Activated naive CD4-positive, alpha-beta T cell treated with anti-CD3 and anti-CD28 coated beads, Interleukin-2, amount 10 ng/mL, durations not matched to agents 7 days and 5 days (primary cell): ENCODE data around the gene MYH11.

ENCODE experiments used
- CTCF ChIA-PET: fragments of 350-600 bp; sonication (Branson Sonifier 250); formaldehyde crosslinking; loops from one replicate; lab custom pipeline; 2021; ENCODE audit warnings: antibody characterized with exemption; lab: Charles Lee
- DNase-seq: peaks from one replicate; pipeline ENCODE4 v3.0.0-alpha.2; 2020
- H3K27ac Mint-ChIP-seq: one replicate; pipeline ENCODE4 v1.8.0; 2021; ENCODE audit warnings: mild to moderate bottlenecking, moderate library complexity, mixed read lengths
- H3K27me3 Mint-ChIP-seq: one replicate; pipeline ENCODE4 v1.8.0; 2021; ENCODE audit warnings: mild to moderate bottlenecking, mixed read lengths
- H3K36me3 Mint-ChIP-seq: one replicate; pipeline ENCODE4 v1.8.0; 2021; ENCODE audit warnings: mixed read lengths
- H3K4me1 Mint-ChIP-seq: one replicate; pipeline ENCODE4 v1.8.0; 2021; ENCODE audit warnings: mixed read lengths
- H3K4me3 Mint-ChIP-seq: one replicate; pipeline ENCODE4 v1.8.0; 2021; ENCODE audit warnings: mild to moderate bottlenecking, moderate library complexity, mixed read lengths
- H3K9me3 Mint-ChIP-seq: one replicate; pipeline ENCODE4 v1.8.0; 2021; ENCODE audit warnings: mixed read lengths

MYH11 gene

GRCh38 chr16:15887283-15887682 lies 30.5 kb upstream of the MYH11 start:
- peaks cover 19% of the 10 kb centered on the region for H3K36me3 Mint-ChIP-seq
- H3K4me1 Mint-ChIP-seq: peaks cover 36% of the 10 kb centered on the region
- H3K27me3 Mint-ChIP-seq: no peaks in the 10 kb centered on the region
- H3K4me3 Mint-ChIP-seq: peak overlapping the region; percentile 97
- no peak for DNase-seq
- H3K27ac Mint-ChIP-seq: peak overlapping the region; percentile 96
- H3K9me3 Mint-ChIP-seq: no peaks in the 10 kb centered on the region
- CTCF ChIA-PET: no interaction called here

- Mint-ChIP-seq H3K27ac (no peak overlapping the region), H3K9me3 (no peaks in the 10 kb centered on the region), H3K36me3 (peaks cover 27% of the 10 kb centered on the region), H3K4me3 (peak overlapping the region; percentile 27), H3K4me1 (peaks cover 32% of the 10 kb centered on the region), H3K27me3 (no peaks in the 10 kb centered on the region)
- DNase-seq: no peak
- CTCF ChIA-PET: interaction anchor here (1.1 kb wide), 1 partner anchor 11 kb away, joined by 3 read pairs; no protein-coding TSS in a partner anchor
These were observed 29.2 kb upstream of the MYH11 start for GRCh38 chr16:15886078-15886477.

GRCh38 chr16:15885560-15886001 lies 28.8 kb upstream of the MYH11 start:
- Mint-ChIP-seq H3K9me3 (no peaks in the 10 kb centered on the region), H3K4me1 (peaks cover 32% of the 10 kb centered on the region), H3K4me3 (no peak overlapping the region), H3K27ac (no peak overlapping the region), H3K36me3 (peaks cover 27% of the 10 kb centered on the region), H3K27me3 (no peaks in the 10 kb centered on the region)
- CTCF ChIA-PET: no interaction called here
- no peak for DNase-seq

- no peaks in the 10 kb centered on the region for H3K9me3 Mint-ChIP-seq
- H3K27me3 Mint-ChIP-seq: no peaks in the 10 kb centered on the region
- peaks cover 21% of the 10 kb centered on the region for H3K4me1 Mint-ChIP-seq
- H3K27ac Mint-ChIP-seq: no peak overlapping the region
- CTCF ChIA-PET: no interaction called here
- DNase-seq: no peak
- H3K36me3 Mint-ChIP-seq: peaks cover 32% of the 10 kb centered on the region
- no peak overlapping the region for H3K4me3 Mint-ChIP-seq
These were observed 25.7 kb upstream of the MYH11 start for GRCh38 chr16:15882563-15882962.

- Mint-ChIP-seq H3K9me3 (no peaks in the 10 kb centered on the region), H3K27ac (no peak overlapping the region), H3K4me1 (peaks cover 15% of the 10 kb centered on the region), H3K27me3 (no peaks in the 10 kb centered on the region), H3K36me3 (peaks cover 36% of the 10 kb centered on the region), H3K4me3 (no peak overlapping the region)
- no peak for DNase-seq
- CTCF ChIA-PET: no interaction called here
These were observed 25.1 kb upstream of the MYH11 start for GRCh38 chr16:15881794-15882379.

GRCh38 chr16:15880434-15881308 lies 23.8 kb upstream of the MYH11 start:
- Mint-ChIP-seq H3K4me1 (peaks cover 5% of the 10 kb centered on the region), H3K9me3 (no peaks in the 10 kb centered on the region), H3K36me3 (peaks cover 31% of the 10 kb centered on the region), H3K27ac (no peak overlapping the region), H3K27me3 (no peaks in the 10 kb centered on the region), H3K4me3 (no peak overlapping the region)
- CTCF ChIA-PET: interaction anchor here (1.2 kb wide), 1 partner anchor 70 kb away, joined by 3 read pairs; no protein-coding TSS in a partner anchor
- no peak for DNase-seq

GRCh38 chr16:15879255-15879811 lies 22.5 kb upstream of the MYH11 start:
- Mint-ChIP-seq H3K27me3 (no peaks in the 10 kb centered on the region), H3K9me3 (no peaks in the 10 kb centered on the region), H3K4me1 (peaks cover 2% of the 10 kb centered on the region), H3K4me3 (no peak overlapping the region), H3K27ac (peak overlapping the region; percentile 60), H3K36me3 (peaks cover 35% of the 10 kb centered on the region)
- DNase-seq: no peak
- CTCF ChIA-PET: interaction anchor here (0.6 to 1.2 kb wide), 2 partner anchors 21 to 71 kb away, joined by 3 read pairs; no protein-coding TSS in a partner anchor

GRCh38 chr16:15876503-15876902 lies 19.7 kb upstream of the MYH11 start:
- no peak for DNase-seq
- CTCF ChIA-PET: no interaction called here
- H3K4me3 Mint-ChIP-seq: no peak overlapping the region
- H3K9me3 Mint-ChIP-seq: no peaks in the 10 kb centered on the region
- peaks cover 25% of the 10 kb centered on the region for H3K36me3 Mint-ChIP-seq
- H3K27me3 Mint-ChIP-seq: no peaks in the 10 kb centered on the region
- H3K4me1 Mint-ChIP-seq: no peaks in the 10 kb centered on the region
- no peak overlapping the region for H3K27ac Mint-ChIP-seq

- no peaks in the 10 kb centered on the region for H3K9me3 Mint-ChIP-seq
- no peak overlapping the region for H3K4me3 Mint-ChIP-seq
- H3K27me3 Mint-ChIP-seq: no peaks in the 10 kb centered on the region
- no peaks in the 10 kb centered on the region for H3K4me1 Mint-ChIP-seq
- H3K36me3 Mint-ChIP-seq: peaks cover 27% of the 10 kb centered on the region
- CTCF ChIA-PET: interaction anchor here (0.7 to 1.7 kb wide), 12 partner anchors 12 to 253 kb away, joined by 3 to 6 read pairs (median 3); partner anchors contain the start of gene CEP20
- peak overlapping the region; percentile 49 for H3K27ac Mint-ChIP-seq
- peak; percentile 33 for DNase-seq
These were observed 18.0 kb upstream of the MYH11 start for GRCh38 chr16:15874745-15875314.

GRCh38 chr16:15873737-15874136 lies 16.9 kb upstream of the MYH11 start:
- no peaks in the 10 kb centered on the region for H3K27me3 Mint-ChIP-seq
- H3K4me3 Mint-ChIP-seq: no peak overlapping the region
- H3K4me1 Mint-ChIP-seq: no peaks in the 10 kb centered on the region
- no peak overlapping the region for H3K27ac Mint-ChIP-seq
- CTCF ChIA-PET: interaction anchor here (0.9 to 1.5 kb wide), 6 partner anchors 15 to 237 kb away, joined by 3 to 4 read pairs (median 3); partner anchors contain the start of gene CEP20
- DNase-seq: no peak
- H3K9me3 Mint-ChIP-seq: no peaks in the 10 kb centered on the region
- peaks cover 24% of the 10 kb centered on the region for H3K36me3 Mint-ChIP-seq

GRCh38 chr16:15873301-15873700 lies 16.5 kb upstream of the MYH11 start:
- peak overlapping the region; percentile 29 for H3K27ac Mint-ChIP-seq
- no peaks in the 10 kb centered on the region for H3K4me1 Mint-ChIP-seq
- no peak overlapping the region for H3K4me3 Mint-ChIP-seq
- H3K9me3 Mint-ChIP-seq: no peaks in the 10 kb centered on the region
- no peaks in the 10 kb centered on the region for H3K27me3 Mint-ChIP-seq
- CTCF ChIA-PET: interaction anchor here (1.2 kb wide), 1 partner anchor 188 kb away, joined by 3 read pairs; no protein-coding TSS in a partner anchor
- no peak for DNase-seq
- H3K36me3 Mint-ChIP-seq: peaks cover 24% of the 10 kb centered on the region

GRCh38 chr16:15870011-15870410 lies 13.2 kb upstream of the MYH11 start:
- H3K9me3 Mint-ChIP-seq: no peaks in the 10 kb centered on the region
- H3K27ac Mint-ChIP-seq: no peak overlapping the region
- H3K36me3 Mint-ChIP-seq: peaks cover 32% of the 10 kb centered on the region
- H3K27me3 Mint-ChIP-seq: no peaks in the 10 kb centered on the region
- CTCF ChIA-PET: no interaction called here
- no peak for DNase-seq
- no peak overlapping the region for H3K4me3 Mint-ChIP-seq
- H3K4me1 Mint-ChIP-seq: no peaks in the 10 kb centered on the region

GRCh38 chr16:15866451-15866850 lies 9.6 kb upstream of the MYH11 start:
- Mint-ChIP-seq H3K27me3 (peaks cover 3% of the 10 kb centered on the region), H3K9me3 (no peaks in the 10 kb centered on the region)

GRCh38 chr16:15865742-15866141 lies 8.9 kb upstream of the MYH11 start:
- DNase-seq: no peak
- H3K27me3 Mint-ChIP-seq: peaks cover 10% of the 10 kb centered on the region
- CTCF ChIA-PET: no interaction called here
- peaks cover 25% of the 10 kb centered on the region for H3K36me3 Mint-ChIP-seq
- H3K27ac Mint-ChIP-seq: no peak overlapping the region
- no peaks in the 10 kb centered on the region for H3K9me3 Mint-ChIP-seq
- no peak overlapping the region for H3K4me3 Mint-ChIP-seq
- H3K4me1 Mint-ChIP-seq: no peaks in the 10 kb centered on the region

More at GRCh38 chr16:15866451-15866850, 9.6 kb upstream of the MYH11 start:
- Mint-ChIP-seq H3K27ac (no peak overlapping the region), H3K36me3 (peaks cover 25% of the 10 kb centered on the region), H3K4me3 (no peak overlapping the region), H3K4me1 (no peaks in the 10 kb centered on the region)
- DNase-seq: no peak
- CTCF ChIA-PET: no interaction called here
